SK-N-SH (cell line): Measurements from ENCODE around the gene PHACTR3.

Experiments
- EP300 ChIP-seq, 2 experiments: IDR thresholded peaks; 2 replicates each; pipeline versions ENCODE4 v1.4.0 to v1.6.1; 2012; ENCODE audit warnings: borderline replicate concordance in 1 of 2, low read depth in 1 of 2, low read length in 1 of 2
- NFIC ChIP-seq: IDR thresholded peaks from 2 replicates; pipeline ENCODE4 v1.4.0; 2012; ENCODE audit warnings: borderline replicate concordance
- POLR2AphosphoS5 ChIP-seq: IDR thresholded peaks from 2 replicates; pipeline ENCODE4 v1.6.1; 2012; ENCODE audit warnings: low read depth, low read length
- RAD21 ChIP-seq: IDR thresholded peaks from 2 replicates; pipeline ENCODE4 v1.6.1; 2012; ENCODE audit warnings: mild to moderate bottlenecking, low read length
- USF1 ChIP-seq: IDR thresholded peaks from 2 replicates; pipeline ENCODE4 v1.4.0; 2012; ENCODE audit warnings: low read depth, borderline replicate concordance
- TF ChIP-seq, protein P1 (sequence below): fragments of 200-600 bp; sonication (generic); IDR thresholded peaks from 2 replicates; pipeline ENCODE4 v1.6.1; 2017; ENCODE audit warnings: antibody characterized with exemption, mild to moderate bottlenecking, moderate library complexity
- TF ChIP-seq, protein P2 (sequence below): IDR thresholded peaks from 2 replicates; pipeline ENCODE4 v1.6.1; 2012; ENCODE audit warnings: mild to moderate bottlenecking, low read depth, low read length, moderate library complexity

GRCh38 chr20:59673998-59674445, 69.7 kb downstream of the PHACTR3 start:
- TF ChIP-seq RAD21 (no peak), POLR2AphosphoS5 (no peak), USF1 (no peak), EP300 (IDR thresholded peaks at IDR 0.05; ENCODE audit: borderline replicate concordance in 1 of 2, low read depth in 1 of 2, low read length in 1 of 2) (no peak), NFIC (no peak)
- TF ChIP-seq, protein P1, sequence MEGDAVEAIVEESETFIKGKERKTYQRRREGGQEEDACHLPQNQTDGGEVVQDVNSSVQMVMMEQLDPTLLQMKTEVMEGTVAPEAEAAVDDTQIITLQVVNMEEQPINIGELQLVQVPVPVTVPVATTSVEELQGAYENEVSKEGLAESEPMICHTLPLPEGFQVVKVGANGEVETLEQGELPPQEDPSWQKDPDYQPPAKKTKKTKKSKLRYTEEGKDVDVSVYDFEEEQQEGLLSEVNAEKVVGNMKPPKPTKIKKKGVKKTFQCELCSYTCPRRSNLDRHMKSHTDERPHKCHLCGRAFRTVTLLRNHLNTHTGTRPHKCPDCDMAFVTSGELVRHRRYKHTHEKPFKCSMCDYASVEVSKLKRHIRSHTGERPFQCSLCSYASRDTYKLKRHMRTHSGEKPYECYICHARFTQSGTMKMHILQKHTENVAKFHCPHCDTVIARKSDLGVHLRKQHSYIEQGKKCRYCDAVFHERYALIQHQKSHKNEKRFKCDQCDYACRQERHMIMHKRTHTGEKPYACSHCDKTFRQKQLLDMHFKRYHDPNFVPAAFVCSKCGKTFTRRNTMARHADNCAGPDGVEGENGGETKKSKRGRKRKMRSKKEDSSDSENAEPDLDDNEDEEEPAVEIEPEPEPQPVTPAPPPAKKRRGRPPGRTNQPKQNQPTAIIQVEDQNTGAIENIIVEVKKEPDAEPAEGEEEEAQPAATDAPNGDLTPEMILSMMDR = no peak
- TF ChIP-seq, protein P2, sequence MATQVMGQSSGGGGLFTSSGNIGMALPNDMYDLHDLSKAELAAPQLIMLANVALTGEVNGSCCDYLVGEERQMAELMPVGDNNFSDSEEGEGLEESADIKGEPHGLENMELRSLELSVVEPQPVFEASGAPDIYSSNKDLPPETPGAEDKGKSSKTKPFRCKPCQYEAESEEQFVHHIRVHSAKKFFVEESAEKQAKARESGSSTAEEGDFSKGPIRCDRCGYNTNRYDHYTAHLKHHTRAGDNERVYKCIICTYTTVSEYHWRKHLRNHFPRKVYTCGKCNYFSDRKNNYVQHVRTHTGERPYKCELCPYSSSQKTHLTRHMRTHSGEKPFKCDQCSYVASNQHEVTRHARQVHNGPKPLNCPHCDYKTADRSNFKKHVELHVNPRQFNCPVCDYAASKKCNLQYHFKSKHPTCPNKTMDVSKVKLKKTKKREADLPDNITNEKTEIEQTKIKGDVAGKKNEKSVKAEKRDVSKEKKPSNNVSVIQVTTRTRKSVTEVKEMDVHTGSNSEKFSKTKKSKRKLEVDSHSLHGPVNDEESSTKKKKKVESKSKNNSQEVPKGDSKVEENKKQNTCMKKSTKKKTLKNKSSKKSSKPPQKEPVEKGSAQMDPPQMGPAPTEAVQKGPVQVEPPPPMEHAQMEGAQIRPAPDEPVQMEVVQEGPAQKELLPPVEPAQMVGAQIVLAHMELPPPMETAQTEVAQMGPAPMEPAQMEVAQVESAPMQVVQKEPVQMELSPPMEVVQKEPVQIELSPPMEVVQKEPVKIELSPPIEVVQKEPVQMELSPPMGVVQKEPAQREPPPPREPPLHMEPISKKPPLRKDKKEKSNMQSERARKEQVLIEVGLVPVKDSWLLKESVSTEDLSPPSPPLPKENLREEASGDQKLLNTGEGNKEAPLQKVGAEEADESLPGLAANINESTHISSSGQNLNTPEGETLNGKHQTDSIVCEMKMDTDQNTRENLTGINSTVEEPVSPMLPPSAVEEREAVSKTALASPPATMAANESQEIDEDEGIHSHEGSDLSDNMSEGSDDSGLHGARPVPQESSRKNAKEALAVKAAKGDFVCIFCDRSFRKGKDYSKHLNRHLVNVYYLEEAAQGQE = no peak
